VCaP (cell line): ENCODE results near the gene SULF2.

Experiments
- H3K27ac ChIP-seq: fragments of 450-650 bp; 2 replicates; pipeline ENCODE4 v1.5.1; 2017
- TF ChIP-seq, protein P1 (sequence below): fragments of 450-650 bp; conservative IDR thresholded peaks from 2 replicates; pipeline ENCODE4 v1.5.1; 2017; ENCODE audit warnings: mild to moderate bottlenecking, moderate library complexity

SULF2 gene

DNA sequence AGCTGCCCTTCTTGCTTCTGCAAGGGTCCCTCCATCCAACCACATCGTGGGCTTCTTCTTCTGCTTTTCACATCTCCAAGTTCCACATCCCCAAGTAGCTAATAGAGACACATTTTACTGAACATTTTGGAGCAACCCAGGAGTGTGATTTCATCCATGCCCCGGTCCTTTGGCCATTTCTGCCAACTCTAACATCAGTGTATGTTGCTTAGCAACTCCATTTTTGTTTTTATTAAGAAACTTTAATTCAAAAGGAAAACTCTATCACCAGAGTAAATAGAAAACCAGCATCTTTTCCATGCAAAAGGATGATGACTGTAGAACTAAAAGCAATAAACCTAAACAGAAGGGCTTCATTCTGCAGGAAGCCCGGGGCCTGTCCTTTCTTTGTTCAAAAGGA, 32.7 kb upstream of the SULF2 start:
- TF ChIP-seq, protein P1, sequence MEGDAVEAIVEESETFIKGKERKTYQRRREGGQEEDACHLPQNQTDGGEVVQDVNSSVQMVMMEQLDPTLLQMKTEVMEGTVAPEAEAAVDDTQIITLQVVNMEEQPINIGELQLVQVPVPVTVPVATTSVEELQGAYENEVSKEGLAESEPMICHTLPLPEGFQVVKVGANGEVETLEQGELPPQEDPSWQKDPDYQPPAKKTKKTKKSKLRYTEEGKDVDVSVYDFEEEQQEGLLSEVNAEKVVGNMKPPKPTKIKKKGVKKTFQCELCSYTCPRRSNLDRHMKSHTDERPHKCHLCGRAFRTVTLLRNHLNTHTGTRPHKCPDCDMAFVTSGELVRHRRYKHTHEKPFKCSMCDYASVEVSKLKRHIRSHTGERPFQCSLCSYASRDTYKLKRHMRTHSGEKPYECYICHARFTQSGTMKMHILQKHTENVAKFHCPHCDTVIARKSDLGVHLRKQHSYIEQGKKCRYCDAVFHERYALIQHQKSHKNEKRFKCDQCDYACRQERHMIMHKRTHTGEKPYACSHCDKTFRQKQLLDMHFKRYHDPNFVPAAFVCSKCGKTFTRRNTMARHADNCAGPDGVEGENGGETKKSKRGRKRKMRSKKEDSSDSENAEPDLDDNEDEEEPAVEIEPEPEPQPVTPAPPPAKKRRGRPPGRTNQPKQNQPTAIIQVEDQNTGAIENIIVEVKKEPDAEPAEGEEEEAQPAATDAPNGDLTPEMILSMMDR = no peak
- no peak overlapping the region for H3K27ac ChIP-seq

DNA sequence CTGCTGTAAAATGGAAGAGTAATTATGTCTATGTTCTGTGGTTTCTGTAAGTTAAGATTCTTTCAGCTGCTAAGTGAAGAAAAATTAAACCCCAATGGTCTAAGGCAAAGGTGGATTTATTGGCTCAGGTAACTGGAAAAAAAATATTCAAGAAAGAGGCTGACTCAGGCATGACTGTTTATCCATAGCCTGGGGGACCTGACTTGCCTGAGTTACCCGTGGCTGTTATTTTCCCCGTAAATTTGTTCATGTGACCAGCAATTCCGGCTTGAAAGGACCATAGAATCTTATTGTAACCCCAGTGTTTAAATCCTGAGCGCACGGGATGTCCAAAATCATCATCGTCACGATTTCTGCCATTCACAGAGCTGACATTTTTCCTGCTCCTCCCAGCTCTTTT, 32.3 kb upstream of the SULF2 start:
- TF ChIP-seq, protein P1 = no peak
- H3K27ac ChIP-seq = no peak overlapping the region

DNA sequence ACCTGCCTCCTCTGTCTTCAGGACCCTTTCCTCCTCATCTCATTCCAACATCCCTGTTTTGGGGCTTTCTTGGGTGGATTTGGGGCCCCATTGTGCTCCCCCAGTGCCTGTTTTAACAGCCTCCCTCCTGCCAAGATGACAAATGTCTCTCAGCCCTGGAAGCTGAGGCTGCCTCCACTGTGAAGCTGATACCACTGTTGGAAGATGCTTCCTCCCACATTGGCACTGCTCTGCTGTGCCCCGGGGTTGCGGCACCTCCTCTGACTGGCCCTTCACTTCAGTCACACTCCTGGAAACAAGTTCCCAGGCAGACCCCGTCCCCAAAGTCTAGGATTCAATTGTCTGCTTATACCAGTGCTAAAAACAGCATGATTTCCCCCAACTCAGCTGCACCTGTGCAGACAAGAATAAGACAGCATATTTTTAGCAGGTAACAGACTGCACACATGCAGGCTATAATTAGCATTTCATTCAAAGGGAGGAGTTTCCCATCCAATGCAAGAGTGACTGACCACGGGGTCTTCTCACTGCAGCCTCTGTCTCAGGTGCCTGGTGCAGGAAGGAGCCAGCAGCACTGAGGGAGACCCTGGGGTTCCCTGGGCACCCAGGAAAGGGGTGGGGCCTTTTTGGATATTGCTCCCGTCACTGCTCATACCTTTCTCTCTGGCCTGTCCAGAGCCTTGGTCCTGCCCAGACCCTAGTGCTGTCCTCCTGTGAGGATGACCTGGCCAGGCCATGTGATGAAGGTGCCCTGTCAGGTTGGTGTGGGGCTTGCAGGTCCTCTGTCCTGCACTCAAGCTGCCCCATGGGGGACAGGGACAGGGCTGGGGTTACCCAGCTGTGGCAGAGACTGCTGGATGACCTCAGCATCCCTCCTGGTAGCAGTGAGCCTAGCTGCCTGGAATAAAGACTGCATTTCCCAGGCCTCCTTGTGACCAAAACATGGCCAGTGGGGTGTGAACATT, 31.5 kb upstream of the SULF2 start:
- no peak overlapping the region for H3K27ac ChIP-seq
- TF ChIP-seq, protein P1 = no peak

DNA sequence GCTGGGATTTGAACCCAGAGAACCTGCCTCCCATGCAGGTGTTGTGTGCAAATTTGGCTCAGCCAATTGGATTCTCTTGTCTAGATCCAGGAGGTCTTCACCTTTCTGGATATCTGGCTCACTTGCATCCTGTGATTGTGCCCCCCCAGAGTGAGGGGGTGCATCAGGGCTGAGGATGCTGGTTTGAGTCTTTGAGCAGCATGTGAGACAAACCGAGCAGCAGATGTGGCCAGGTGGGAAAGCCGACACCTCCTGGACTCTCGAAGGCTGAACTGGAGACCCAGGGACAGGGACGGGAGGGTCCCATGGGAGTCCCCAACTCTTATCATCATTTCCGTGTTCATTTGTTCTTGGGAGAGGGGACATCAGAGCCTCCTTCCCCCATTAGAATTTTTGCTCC, 30.6 kb upstream of the SULF2 start:
- no peak overlapping the region for H3K27ac ChIP-seq
- TF ChIP-seq, protein P1 = no peak

DNA sequence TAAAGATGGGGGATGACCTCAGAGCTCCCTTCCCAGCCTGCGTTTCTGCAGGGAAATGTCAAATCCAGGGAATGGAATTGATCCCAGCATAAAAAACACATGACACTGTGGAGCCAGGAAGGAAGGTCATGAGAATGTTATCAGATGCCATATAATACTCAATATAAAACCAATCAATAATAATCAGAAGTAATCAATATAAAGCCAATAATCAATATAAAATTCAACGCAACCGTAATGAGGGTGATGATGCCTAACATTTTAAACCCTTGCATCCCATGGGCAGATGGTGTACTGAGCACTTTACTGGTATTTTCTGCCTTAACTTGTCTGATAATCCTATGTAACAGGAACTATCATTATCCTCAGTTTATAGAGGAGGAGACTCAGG, 30.1 kb upstream of the SULF2 start:
- TF ChIP-seq, protein P1 = no peak
- no peak overlapping the region for H3K27ac ChIP-seq

DNA sequence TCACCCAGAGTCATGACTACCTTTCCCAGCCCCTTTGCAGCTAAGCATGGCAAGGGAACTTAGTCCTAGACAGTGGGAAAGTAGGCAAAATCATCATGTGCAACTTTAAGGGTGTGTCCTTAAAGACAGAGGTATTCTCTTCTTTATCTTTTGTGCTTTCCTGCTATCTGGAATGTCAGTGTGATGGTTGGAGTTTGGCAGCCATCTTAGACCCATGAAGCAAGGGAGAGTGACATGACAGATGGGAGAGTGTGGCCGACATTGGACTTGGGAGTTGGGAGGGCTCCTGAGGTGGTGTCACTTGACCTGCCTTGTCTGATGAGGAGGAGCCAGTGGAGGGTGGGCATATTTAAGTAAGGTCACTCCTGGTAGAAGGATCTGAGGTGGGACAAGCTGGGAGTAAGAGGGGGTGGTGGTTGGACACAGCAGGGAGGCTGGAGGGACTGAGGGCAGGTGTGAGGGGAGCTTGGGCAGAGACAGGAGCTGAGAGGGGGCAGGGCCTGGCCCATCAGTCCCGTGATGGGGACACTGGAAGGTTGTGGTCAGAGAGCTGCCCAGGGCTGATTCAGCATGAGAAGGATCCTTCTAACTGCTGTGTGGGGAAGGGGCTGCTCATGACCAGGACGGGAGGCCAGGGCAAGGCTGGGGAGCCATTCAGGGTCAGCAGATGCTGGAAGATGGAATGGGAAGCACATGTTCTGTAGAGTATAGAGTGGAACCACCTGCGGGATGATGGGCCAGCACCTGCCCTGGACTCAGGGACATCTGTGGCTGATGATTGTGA, 29.5 kb upstream of the SULF2 start:
- TF ChIP-seq, protein P1 = no peak
- H3K27ac ChIP-seq = no peak overlapping the region

DNA sequence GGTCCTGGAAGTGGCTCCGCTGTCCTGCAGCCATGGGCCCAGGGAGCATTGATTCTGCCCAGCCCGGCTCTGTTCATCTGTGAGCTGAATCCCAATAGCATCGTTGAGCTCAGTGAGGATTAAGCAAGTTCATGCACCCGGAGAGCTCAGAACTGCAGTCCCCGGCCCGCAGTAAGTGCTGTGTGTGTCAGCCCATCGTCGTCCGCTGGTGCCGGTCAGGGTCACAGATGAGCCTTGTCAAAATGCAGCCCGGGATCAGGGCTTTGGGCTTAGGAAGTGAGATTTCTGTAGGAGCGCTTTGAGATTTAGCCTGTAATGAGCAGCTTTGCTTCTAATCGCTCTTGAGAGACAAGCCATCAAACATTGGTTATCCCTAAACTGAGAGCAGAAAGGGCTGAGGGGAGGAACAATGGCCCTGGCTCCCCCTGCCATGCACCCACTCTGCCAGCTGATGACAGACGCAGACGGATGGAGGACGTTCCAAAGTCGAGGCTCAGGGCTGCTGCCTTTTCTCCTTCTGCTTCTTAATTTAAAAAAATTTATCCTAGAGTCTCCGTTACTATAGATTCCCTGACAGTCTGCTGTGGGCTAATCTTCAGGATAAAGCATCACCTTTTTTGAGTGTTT, 25.6 kb upstream of the SULF2 start:
- no peak overlapping the region for H3K27ac ChIP-seq
- TF ChIP-seq, protein P1 = no peak
